Measurements from ENCODE around the gene WDR46. TPM values are rescaled to one million over a fixed set of nuclear protein-coding genes. Genes with fewer than 3 reads are reported as not detected.

Gene WDR46
- total and polyA plus RNA-seq, 2 donors (not counting 3 experiments of a cell fraction or from before 2014, with no cell fraction given): 61.4 to 71.2 TPM

DNA sequence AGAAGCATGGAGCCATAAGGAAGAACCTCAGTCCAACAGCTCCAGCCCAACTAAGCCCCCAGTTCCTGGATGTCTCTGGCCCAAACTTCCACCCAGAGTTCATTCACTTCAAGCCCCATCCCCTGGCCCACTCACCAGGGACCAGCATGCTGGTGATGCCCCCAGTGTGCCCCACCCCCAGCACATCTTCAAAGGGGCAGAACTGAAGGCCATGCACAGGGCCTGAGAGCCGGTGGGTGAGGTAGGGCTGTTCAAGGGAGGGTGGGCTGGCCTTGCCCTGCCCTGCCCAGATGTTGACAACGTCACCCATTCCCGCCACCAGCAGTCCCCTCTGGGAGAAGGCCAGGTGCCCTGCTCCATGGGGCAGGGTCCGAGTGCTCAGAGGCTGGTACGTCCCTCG, 8.5 kb downstream of the WDR46 start:
- DNase-seq (ENCODE audit: low read depth, low spot score) (no peak), FAIRE-seq (no peak)
- dilution Hi-C loops (cut with MboI; ENCODE audit: extremely low pct_ligation_motif_present, low sequenced_read_pairs) (no loop called here), intact Hi-C loops (cut with micrococcal nuclease) (loop anchor here (1.0 kb wide), 3 partner anchors 19 to 127 kb away; no protein-coding TSS in a partner anchor)
- Histone ChIP-seq H4K20me1 (replicated peaks; ENCODE audit: control insufficient read depth, extremely low read depth, insufficient read depth, low read length) (no peaks in the 10 kb centered on the region), H3K9me1 (replicated peaks; ENCODE audit: control insufficient read depth, extremely low read depth, insufficient read depth, low read length) (no peaks in the 10 kb centered on the region), H3K9me3 (replicated peaks; ENCODE audit: control insufficient read depth, insufficient read depth, low read length) (no peaks in the 10 kb centered on the region), H3K9ac (replicated peaks; ENCODE audit: extremely low read depth, insufficient read depth, low read length) (no peak overlapping the region), H3K79me2 (ENCODE audit: control insufficient read depth, insufficient read depth, low read length) (peaks cover 3% of the 10 kb centered on the region), H3K27me3 (ENCODE audit: control insufficient read depth in 2 of 2, insufficient read depth in 2 of 2, low read length in 2 of 2) (no peaks in the 10 kb centered on the region), H3K4me2 (ENCODE audit: insufficient read depth, low read length) (no peak overlapping the region), H3K4me1 (ENCODE audit: control insufficient read depth, extremely low read depth, insufficient read depth, low read length) (peaks cover 12% of the 10 kb centered on the region), H3K27ac (ENCODE audit: insufficient read depth, low read depth, low read length) (no peak overlapping the region), H3K36me3 (ENCODE audit: control insufficient read depth in 2 of 2, extremely low read depth in 1 of 2, insufficient read depth in 2 of 2, low read length in 2 of 2) (peaks cover 0 to 33% of the 10 kb centered on the region in 2 experiments), H3K4me3 (replicated peaks in 1 of 3; ENCODE audit: insufficient read depth in 1 of 3, low read depth in 1 of 3, low read length in 3 of 3) (no peak overlapping the region), H2AFZ (ENCODE audit: low read depth, low read length) (no peak overlapping the region)
- BruUV-seq (replicated peaks): no TSS peak
- ChIA-PET CTCF (interaction anchor here (2.2 to 2.6 kb wide), 2 partner anchors 9 to 19 kb away, joined by 7 to 10 read pairs; partner anchors contain the start of genes PFDN6, RGL2 and WDR46), POLR2A (no interaction called here)
- TF ChIP-seq EZH2 (IDR thresholded peaks at IDR 0.05; ENCODE audit: borderline replicate concordance, low read depth, low read length, severe bottlenecking) (no peak), POLR2AphosphoS5 (IDR thresholded peaks at IDR 0.05; ENCODE audit: insufficient read depth, low read depth, low read length) (no peak), MAX (IDR thresholded peaks at IDR 0.05; ENCODE audit: insufficient read depth, insufficient read length) (no peak), FOS (IDR thresholded peaks at IDR 0.05; ENCODE audit: borderline replicate concordance, insufficient read depth, low read length) (no peak), MYC (IDR thresholded peaks at IDR 0.05; ENCODE audit: low read depth, low read length) (no peak), POLR2A (IDR thresholded peaks at IDR 0.05; ENCODE audit: low read depth, low read length) (no peak), GATA2 (IDR thresholded peaks at IDR 0.05; ENCODE audit: insufficient read depth, insufficient read length, low read depth, low read length) (no peak), JUN (IDR thresholded peaks at IDR 0.05; ENCODE audit: borderline replicate concordance, insufficient read depth, insufficient read length, low read depth) (no peak)
- TF ChIP-seq, protein P1, sequence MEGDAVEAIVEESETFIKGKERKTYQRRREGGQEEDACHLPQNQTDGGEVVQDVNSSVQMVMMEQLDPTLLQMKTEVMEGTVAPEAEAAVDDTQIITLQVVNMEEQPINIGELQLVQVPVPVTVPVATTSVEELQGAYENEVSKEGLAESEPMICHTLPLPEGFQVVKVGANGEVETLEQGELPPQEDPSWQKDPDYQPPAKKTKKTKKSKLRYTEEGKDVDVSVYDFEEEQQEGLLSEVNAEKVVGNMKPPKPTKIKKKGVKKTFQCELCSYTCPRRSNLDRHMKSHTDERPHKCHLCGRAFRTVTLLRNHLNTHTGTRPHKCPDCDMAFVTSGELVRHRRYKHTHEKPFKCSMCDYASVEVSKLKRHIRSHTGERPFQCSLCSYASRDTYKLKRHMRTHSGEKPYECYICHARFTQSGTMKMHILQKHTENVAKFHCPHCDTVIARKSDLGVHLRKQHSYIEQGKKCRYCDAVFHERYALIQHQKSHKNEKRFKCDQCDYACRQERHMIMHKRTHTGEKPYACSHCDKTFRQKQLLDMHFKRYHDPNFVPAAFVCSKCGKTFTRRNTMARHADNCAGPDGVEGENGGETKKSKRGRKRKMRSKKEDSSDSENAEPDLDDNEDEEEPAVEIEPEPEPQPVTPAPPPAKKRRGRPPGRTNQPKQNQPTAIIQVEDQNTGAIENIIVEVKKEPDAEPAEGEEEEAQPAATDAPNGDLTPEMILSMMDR (IDR thresholded peaks at IDR 0.05; ENCODE audit: extremely low read depth in 1 of 2, insufficient read depth in 1 of 2, low read depth in 1 of 2, low read length in 2 of 2): no peak
